ENCODE data around the gene SLAIN2.

GRCh38 chr4:48346594-48346993 lies 5.3 kb downstream of the SLAIN2 start:
- TF ChIP-seq FOS (IDR thresholded peaks at IDR 0.05; ENCODE audit: low read depth, low read length), result no peak
- TF ChIP-seq CTCF (conservative IDR thresholded peaks at IDR 0.05; ENCODE audit: low read depth, low read length), result no peak
- no peak for TF ChIP-seq RCOR1 (IDR thresholded peaks at IDR 0.05; ENCODE audit: insufficient replicate concordance, low read length)
- TF ChIP-seq BHLHE40 (IDR thresholded peaks at IDR 0.05; ENCODE audit: low read depth, low read length), result no peak
- no peak for TF ChIP-seq POLR2A (IDR thresholded peaks at IDR 0.05; ENCODE audit: low read depth, low read length)
- no peak for TF ChIP-seq CEBPB (IDR thresholded peaks at IDR 0.05; ENCODE audit: low read depth, low read length)
